AG09319 (cell line): Measurements from ENCODE around the gene KRT8.

Source experiments
- DNase-seq: peaks from one replicate; pipeline ENCODE4 v3.0.0-alpha.2; 2010; ENCODE audit warnings: low read depth; ENCODE audit errors: extremely low read depth
- TF ChIP-seq, protein P1 (sequence below): IDR thresholded peaks from 2 replicates; pipeline ENCODE4 v1.5.1; 2011; ENCODE audit warnings: low read depth, mild to moderate bottlenecking, inconsistent platforms, low read length, moderate library complexity

The KRT8 gene

DNA sequence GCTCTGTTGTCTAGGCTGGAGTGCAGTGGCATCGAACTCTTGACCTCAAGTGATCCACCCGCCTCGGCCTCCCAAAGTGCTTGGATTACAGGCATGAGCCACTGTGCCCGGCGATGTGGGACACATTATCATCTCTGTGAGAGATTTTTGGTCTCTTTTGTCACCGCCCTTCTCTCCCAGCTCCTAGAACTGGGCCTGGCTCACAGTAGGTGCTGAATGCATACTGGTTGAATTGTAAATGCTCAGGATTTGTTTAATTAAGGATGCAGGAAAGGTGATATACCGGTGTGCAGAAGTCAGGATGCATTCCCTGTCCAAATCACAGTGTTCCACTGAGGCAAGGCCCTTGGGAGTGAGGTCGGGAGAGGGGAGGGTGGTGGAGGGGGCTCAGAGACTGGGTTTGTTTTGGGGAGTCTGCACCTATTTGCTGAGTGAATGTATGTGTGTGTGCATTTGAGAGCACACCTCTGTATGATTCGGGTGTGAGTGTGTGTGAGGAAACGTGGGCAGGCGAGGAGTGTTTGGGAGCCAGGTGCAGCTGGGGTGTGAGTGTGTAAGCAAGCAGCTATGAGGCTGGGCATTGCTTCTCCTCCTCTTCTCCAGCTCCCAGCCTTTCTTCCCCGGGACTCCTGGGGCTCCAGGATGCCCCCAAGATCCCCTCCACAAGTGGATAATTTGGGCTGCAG, 43.0 kb upstream of the KRT8 start:
- no peak for DNase-seq
- TF ChIP-seq, protein P1, sequence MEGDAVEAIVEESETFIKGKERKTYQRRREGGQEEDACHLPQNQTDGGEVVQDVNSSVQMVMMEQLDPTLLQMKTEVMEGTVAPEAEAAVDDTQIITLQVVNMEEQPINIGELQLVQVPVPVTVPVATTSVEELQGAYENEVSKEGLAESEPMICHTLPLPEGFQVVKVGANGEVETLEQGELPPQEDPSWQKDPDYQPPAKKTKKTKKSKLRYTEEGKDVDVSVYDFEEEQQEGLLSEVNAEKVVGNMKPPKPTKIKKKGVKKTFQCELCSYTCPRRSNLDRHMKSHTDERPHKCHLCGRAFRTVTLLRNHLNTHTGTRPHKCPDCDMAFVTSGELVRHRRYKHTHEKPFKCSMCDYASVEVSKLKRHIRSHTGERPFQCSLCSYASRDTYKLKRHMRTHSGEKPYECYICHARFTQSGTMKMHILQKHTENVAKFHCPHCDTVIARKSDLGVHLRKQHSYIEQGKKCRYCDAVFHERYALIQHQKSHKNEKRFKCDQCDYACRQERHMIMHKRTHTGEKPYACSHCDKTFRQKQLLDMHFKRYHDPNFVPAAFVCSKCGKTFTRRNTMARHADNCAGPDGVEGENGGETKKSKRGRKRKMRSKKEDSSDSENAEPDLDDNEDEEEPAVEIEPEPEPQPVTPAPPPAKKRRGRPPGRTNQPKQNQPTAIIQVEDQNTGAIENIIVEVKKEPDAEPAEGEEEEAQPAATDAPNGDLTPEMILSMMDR: no peak

DNA sequence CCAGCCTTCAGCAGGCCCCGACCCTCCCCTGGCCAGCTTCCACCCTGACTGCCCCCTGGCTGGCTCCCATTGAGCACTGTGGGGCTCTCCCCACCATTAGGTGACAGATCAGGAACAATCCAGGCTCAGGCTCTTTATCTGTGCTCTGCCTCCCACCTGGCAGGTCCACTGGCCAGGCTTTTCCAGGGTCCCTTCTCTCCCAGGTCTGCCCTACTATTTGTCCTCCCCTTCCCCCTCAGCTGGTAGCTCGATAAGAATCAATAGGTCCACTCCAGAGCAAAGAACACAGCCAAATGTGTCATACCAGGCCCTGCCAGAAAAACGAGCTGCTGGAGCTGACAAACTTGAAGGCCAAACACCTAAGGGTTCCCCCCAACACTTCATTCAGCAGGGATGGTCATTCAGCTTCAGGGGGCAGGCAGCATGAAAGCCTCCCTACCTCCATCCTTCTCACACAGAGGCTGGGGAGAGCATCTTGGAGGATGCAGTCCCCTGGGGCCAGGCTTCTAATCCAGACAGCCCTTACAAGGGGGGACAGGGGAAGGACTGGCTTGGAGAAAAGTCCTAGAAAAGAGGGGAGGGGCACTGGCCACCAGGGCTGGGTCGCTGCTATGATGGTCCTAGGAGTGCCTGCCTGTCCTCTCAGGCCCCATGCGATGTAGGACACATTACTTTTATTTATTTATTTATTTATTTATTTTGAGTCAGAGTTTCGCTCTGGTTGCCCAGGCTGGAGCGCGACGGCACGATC, 42.1 kb upstream of the KRT8 start:
- TF ChIP-seq, protein P1: no peak
- no peak for DNase-seq

DNA sequence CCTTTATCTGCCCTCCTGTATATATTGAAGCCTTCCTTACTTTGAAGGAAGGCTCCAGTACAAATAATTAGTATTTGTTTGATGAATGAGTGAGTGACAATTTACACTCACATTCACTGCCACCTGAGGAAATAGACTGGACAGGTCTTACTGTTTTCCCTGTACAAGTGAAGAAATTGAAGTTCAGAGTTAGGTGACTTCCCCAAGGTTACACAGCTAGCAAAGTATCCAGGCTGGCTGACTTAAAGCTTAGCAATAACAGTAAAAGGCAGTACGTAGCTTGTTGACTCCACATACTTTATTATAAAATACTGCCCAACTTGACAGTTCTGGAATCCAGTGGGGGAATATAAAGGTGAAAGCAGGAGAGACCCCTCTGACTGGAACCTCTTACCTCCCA, 41.5 kb upstream of the KRT8 start:
- TF ChIP-seq, protein P1: no peak

DNA sequence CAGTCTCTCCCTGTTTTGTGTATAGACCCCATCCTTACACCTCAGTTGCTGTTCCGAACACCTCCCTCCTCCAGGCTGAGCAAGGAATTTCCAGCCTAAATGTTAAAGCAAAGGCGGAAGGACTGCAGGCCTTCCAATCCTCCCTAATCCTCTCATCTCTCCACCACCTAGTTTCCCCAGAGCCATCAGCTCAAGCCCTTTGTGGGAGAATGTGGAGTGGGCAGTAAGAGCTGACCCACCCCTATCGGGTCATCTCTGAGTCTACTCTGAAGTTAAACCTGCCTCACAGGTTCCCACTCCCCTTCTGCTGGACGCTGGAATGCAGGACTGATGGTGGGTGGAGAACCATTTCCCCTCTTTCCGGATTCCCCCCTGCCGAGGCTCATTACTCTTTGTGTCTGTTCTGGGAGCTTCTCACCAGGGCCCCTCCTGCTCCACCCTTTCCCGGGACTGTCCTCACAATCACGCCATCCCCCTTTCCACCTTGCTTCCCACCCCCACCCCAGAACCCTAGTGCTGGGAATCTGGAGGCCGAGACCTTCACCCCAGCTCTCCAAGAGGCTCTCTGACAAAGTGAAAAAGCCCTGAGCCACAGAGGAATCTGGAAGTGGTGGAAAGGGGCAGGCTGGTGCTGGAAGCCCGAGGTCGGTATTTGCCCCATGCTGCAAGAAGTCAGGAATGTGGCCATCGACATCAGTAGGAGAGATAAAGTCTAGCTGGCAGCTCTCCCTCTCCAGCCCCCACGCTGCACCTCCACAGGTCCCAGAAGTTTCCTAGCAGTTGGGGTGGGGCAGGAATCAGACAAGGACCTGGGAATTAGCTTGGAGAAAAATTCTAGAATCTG, 40.7 kb upstream of the KRT8 start:
- no peak for DNase-seq
- TF ChIP-seq, protein P1: no peak

More for the DNA sequence above, 41.5 kb upstream of the KRT8 start:
- DNase-seq: no peak

DNA sequence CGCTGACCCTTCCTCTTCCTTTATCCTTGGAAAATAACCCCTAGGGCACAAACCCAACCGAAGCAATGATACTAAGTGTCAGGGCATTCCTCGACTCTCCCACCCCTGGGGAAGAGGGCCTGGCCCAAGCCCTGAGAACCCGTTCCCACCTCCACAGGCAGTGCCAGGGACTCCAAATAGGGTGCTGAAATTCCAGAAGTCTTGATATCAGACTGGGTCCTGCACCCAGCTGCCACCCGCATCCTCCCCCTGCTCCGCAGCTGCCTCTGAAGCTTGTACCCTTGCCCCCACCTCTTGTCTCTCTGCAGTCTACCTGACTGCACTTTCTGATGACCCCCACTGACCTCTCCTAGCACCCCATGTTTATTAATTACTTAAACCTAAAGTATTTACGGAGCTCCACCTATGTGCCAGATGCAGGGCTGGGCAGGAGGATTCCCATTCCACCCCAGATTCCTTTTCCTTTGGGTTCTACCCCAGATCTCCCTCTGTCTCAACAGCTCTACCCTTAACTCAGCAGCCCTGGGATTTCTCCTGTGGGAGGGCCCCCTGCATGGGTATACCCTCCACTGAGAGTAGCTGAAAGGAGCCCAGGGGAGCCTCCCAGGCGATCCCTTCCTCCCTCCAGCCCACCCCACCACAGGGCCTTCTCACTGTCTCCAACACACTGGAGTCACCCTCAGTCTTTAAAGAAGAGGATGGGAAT, 40.0 kb upstream of the KRT8 start:
- DNase-seq: no peak
- TF ChIP-seq, protein P1: no peak

DNA sequence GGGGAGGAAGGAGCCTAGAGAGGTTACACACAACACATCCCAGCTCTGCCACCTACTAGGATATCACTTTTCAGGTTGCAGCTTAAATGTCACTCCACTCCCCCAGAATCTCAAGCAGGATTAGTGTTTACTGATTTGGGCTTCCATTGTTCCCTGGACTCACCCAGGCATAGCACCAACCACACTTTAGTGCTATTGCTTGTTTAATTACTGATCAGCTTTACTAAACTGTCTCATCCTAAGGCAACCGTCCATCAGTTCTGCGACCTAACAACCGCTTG, 38.0 kb upstream of the KRT8 start:
- DNase-seq: no peak
- TF ChIP-seq, protein P1: no peak
